ENCODE data around the gene PLPPR1. TPM values are rescaled to one million over a fixed set of nuclear protein-coding genes. Genes with fewer than 3 reads are reported as not detected.

Gene PLPPR1
- total and polyA plus RNA-seq, 2 donors (not counting 3 experiments of a cell fraction or from before 2014, with no cell fraction given), result 0.18 to 0.50 TPM

GRCh38 chr9:101360647-101361046, 332.1 kb downstream of the PLPPR1 start:
- H3K4me2 ChIP-seq (ENCODE audit: insufficient read depth, low read length), result no peak overlapping the region
- no peaks in the 10 kb centered on the region for H3K4me1 ChIP-seq (ENCODE audit: control insufficient read depth, extremely low read depth, insufficient read depth, low read length)
- H4K20me1 ChIP-seq (replicated peaks; ENCODE audit: control insufficient read depth, extremely low read depth, insufficient read depth, low read length), result no peaks in the 10 kb centered on the region
- POLR2A ChIA-PET, result no interaction called here
- no peak overlapping the region for H2AFZ ChIP-seq (ENCODE audit: low read depth, low read length)
- no peaks in the 10 kb centered on the region for H3K27me3 ChIP-seq (ENCODE audit: control insufficient read depth in 2 of 2, insufficient read depth in 2 of 2, low read length in 2 of 2)
- no peak overlapping the region for H3K27ac ChIP-seq (ENCODE audit: insufficient read depth, low read depth, low read length)
- no TSS peak for BruUV-seq (replicated peaks)
- DNase-seq (ENCODE audit: low read depth, low spot score), result no peak
- FAIRE-seq, result no peak
- no peaks in the 10 kb centered on the region for H3K9me3 ChIP-seq (replicated peaks; ENCODE audit: control insufficient read depth, insufficient read depth, low read length)
- H3K9me1 ChIP-seq (replicated peaks; ENCODE audit: control insufficient read depth, extremely low read depth, insufficient read depth, low read length), result no peaks in the 10 kb centered on the region
- CTCF ChIA-PET, result no interaction called here
- no peaks in the 10 kb centered on the region for H3K79me2 ChIP-seq (ENCODE audit: control insufficient read depth, insufficient read depth, low read length)
- no peaks in the 10 kb centered on the region for H3K36me3 ChIP-seq (ENCODE audit: control insufficient read depth in 2 of 2, extremely low read depth in 1 of 2, insufficient read depth in 2 of 2, low read length in 2 of 2)
- TF ChIP-seq MYC (IDR thresholded peaks at IDR 0.05; ENCODE audit: low read depth, low read length), result no peak
- dilution Hi-C loops (cut with MboI; ENCODE audit: extremely low pct_ligation_motif_present, low sequenced_read_pairs) (no loop called here), intact Hi-C loops (cut with micrococcal nuclease) (no loop called here)
- no peak overlapping the region for H3K9ac ChIP-seq (replicated peaks; ENCODE audit: extremely low read depth, insufficient read depth, low read length)
- H3K4me3 ChIP-seq (replicated peaks in 1 of 3; ENCODE audit: insufficient read depth in 1 of 3, low read depth in 1 of 3, low read length in 3 of 3), result no peak overlapping the region

- Histone ChIP-seq H3K4me3 (replicated peaks in 1 of 3; ENCODE audit: insufficient read depth in 1 of 3, low read depth in 1 of 3, low read length in 3 of 3) (no peak overlapping the region), H3K9me3 (replicated peaks; ENCODE audit: control insufficient read depth, insufficient read depth, low read length) (no peaks in the 10 kb centered on the region), H3K9ac (replicated peaks; ENCODE audit: extremely low read depth, insufficient read depth, low read length) (no peak overlapping the region), H3K36me3 (ENCODE audit: control insufficient read depth in 2 of 2, extremely low read depth in 1 of 2, insufficient read depth in 2 of 2, low read length in 2 of 2) (no peaks in the 10 kb centered on the region), H3K9me1 (replicated peaks; ENCODE audit: control insufficient read depth, extremely low read depth, insufficient read depth, low read length) (no peaks in the 10 kb centered on the region), H3K4me1 (ENCODE audit: control insufficient read depth, extremely low read depth, insufficient read depth, low read length) (no peaks in the 10 kb centered on the region), H3K27ac (ENCODE audit: insufficient read depth, low read depth, low read length) (no peak overlapping the region), H4K20me1 (replicated peaks; ENCODE audit: control insufficient read depth, extremely low read depth, insufficient read depth, low read length) (no peaks in the 10 kb centered on the region), H3K79me2 (ENCODE audit: control insufficient read depth, insufficient read depth, low read length) (no peaks in the 10 kb centered on the region), H2AFZ (ENCODE audit: low read depth, low read length) (no peak overlapping the region), H3K4me2 (ENCODE audit: insufficient read depth, low read length) (no peak overlapping the region), H3K27me3 (ENCODE audit: control insufficient read depth in 2 of 2, insufficient read depth in 2 of 2, low read length in 2 of 2) (no peaks in the 10 kb centered on the region)
- no TSS peak for BruUV-seq (replicated peaks)
- dilution Hi-C loops (cut with MboI; ENCODE audit: extremely low pct_ligation_motif_present, low sequenced_read_pairs) (no loop called here), intact Hi-C loops (cut with micrococcal nuclease) (no loop called here)
- DNase-seq (ENCODE audit: low read depth, low spot score) (no peak), FAIRE-seq (no peak)
- CTCF ChIA-PET, result no interaction called here
- POLR2A ChIA-PET, result no interaction called here
- TF ChIP-seq JUN (IDR thresholded peaks at IDR 0.05; ENCODE audit: borderline replicate concordance, insufficient read depth, insufficient read length, low read depth), result no peak
- TF ChIP-seq EZH2 (IDR thresholded peaks at IDR 0.05; ENCODE audit: borderline replicate concordance, low read depth, low read length, severe bottlenecking), result no peak
- TF ChIP-seq POLR2AphosphoS5 (IDR thresholded peaks at IDR 0.05; ENCODE audit: insufficient read depth, low read depth, low read length), result no peak
- no peak for TF ChIP-seq CTCF (IDR thresholded peaks at IDR 0.05; ENCODE audit: extremely low read depth in 1 of 2, insufficient read depth in 1 of 2, low read depth in 1 of 2, low read length in 2 of 2)
- no peak for TF ChIP-seq FOS (IDR thresholded peaks at IDR 0.05; ENCODE audit: borderline replicate concordance, insufficient read depth, low read length)
- TF ChIP-seq GATA2 (IDR thresholded peaks at IDR 0.05; ENCODE audit: insufficient read depth, insufficient read length, low read depth, low read length), result no peak
- no peak for TF ChIP-seq MYC (IDR thresholded peaks at IDR 0.05; ENCODE audit: low read depth, low read length)
- TF ChIP-seq MAX (IDR thresholded peaks at IDR 0.05; ENCODE audit: insufficient read depth, insufficient read length), result no peak
- TF ChIP-seq POLR2A (IDR thresholded peaks at IDR 0.05; ENCODE audit: low read depth, low read length), result no peak
Measured at GRCh38 chr9:101362450-101362849, 333.9 kb downstream of the PLPPR1 start.
